T1000 (cell line): ENCODE measurements around the gene ADGRD1.
"Not testable (repeated sequence)": the region's sequence is repeated elsewhere in the genome, so short reads cannot be mapped to it uniquely, and the experiment has no call there.

Source experiments
- DNase-seq: peaks from one replicate; lab custom pipeline; 2025; ENCODE audit warnings: mixed read lengths; lab: John Stamatoyannopoulos, UW

The ADGRD1 gene

DNA sequence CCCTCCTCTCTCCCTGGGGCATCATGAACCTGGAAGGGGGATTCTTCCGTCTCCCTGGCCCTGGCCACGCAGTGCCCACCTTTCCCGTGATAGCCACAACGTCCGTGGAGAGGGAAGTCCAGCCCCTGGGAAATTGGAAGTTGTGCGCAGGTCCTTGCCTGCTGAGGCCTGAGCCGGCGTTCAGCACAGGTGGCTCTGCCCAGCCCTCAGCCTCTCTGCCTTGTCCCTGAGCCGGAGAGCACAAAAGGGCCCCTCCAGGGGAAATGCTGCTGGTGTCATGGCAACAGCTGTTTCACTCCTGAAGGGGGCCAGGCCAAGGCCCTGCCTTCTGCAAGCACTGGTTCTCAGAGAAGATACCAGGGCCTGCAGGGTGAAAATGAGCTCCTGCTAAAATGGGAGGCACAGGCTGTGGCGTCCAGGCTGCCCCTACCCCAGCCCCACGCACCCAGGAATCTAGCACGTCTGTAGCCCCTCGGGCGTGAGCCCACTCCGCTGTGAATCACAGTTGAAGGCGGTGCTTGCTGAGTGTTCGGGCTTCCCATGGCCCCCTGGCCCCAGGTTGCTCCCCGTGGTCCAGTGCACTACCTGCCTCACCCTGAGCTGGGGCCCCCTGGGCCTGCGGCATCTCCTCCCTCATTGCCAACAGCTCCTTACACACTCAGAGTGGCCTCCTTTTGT, 149.4 kb downstream of the ADGRD1 start:
- DNase-seq, result no peak

DNA sequence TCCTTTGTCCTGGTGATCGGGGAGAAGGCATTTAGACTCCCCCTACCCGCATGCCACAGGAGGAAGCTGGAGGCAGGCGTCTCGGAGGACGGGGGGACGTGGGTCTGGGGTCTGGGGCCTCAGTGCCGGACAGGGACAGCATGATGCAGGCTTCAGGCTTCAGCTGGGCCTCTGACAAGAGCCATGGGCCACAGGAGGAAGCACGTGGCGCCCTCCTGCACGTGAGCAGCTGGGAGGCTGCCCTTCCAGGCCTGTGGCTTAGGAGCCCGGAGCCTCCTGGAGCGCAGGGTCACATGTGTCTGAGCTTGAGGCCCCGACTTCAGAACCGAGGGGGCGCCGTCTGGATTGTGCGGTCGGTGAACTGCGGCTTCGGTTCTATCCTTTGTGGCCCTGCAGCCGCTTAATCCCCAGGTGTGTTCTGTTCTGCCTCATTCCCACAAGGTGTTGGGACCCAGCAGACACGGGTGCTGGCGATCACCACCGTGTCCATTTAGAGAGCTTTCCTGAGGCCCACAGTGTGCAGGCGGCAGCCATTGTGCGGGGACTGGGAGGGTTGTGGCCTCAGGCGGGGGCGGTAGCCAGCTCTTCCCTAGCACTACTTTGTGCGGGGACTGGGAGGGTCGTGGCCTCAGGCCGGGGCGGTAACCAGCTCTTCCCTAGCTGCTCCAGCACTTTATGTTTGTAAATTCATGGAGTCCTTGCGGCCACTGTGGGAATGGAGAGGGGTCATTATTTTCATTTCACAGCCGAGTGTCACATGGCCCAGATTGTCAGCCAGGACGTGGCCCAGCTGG, 150.2 kb downstream of the ADGRD1 start:
- DNase-seq, result no peak

DNA sequence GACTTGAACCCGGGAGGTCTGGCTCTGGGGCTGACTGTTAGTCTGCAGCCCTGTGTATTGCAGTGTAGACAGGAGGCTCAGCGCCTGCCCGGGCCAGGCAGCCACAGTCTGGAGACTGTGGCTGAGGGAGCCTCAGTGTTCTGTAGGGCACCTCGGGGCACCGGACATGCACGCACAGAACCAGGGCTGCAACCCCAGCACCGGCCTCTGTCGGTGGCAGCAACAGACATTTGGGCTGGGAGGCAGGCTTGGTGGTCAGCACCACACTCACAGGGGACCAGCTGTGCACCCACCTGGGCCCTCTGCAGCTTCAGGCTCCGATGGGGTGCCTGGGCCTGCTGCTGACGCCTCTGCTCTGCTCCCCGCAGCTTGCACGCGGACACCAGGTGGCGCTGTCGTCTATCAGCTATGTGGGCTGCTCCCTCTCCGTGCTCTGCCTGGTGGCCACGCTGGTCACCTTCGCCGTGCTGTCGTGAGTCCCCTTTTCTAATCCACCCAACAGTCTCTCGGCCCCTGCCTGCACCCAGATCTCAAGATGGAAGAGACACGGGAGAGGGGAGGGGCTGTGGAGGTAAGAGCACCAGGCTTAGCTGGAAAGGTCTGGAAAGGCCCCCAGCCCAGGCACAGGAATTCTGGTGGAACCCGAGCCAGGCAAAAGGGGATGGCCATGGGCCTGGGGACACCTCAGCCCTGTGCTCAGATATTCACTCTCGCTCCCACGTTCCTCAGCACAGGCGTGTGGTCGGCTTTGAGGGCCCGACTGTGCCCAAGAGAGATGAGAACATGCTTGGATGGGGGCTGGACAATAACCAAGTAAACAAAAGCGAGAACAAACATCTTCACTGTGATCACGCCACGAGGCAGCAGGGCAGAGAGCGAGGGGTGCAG, 151.0 kb downstream of the ADGRD1 start:
- DNase-seq, result no peak

DNA sequence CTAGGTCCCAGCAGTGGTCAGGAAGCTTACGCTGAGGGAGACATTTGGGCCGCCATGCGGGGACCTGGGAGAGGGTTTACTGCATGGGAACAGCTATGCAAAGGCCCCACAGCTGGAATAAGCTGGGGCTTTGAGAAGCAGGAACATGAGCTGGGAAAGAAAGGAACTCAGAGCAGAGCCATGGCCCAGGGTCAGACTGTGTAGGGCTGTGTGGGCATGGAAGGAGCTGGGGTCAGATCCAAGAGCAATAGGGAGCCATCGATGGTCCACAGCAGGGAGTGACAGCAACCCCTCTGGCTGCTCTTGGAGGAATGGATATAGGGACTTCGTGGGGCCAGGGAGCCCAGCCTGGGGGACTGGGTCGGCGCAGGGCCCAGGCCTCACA, 151.6 kb downstream of the ADGRD1 start:
- DNase-seq, result no peak

DNA sequence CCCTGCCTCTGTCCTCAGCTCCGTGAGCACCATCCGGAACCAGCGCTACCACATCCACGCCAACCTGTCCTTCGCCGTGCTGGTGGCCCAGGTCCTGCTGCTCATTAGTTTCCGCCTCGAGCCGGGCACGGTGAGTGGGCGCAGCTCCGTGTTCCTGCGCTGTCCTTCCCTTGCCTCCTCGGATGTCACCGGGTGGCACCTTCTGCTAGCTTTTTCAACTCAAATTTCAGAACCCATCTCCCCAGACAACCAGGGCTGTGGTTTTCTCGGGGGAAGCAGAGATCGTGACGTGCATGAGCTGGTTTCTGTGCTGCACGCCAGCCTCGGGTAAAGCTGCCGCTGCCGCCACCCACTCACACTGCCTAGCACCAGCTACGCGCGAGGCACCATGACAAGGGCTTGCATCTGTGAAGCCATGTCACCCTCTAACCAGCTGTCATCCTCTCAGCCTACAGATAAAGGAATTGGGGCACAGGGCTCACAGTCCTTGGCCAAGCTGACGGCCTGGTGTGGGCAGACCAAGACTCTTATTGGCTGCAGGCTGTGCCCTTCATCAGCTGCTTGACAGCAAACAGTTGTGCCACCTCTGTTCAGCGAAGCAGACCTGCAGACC, 152.1 kb downstream of the ADGRD1 start:
- no peak for DNase-seq

DNA sequence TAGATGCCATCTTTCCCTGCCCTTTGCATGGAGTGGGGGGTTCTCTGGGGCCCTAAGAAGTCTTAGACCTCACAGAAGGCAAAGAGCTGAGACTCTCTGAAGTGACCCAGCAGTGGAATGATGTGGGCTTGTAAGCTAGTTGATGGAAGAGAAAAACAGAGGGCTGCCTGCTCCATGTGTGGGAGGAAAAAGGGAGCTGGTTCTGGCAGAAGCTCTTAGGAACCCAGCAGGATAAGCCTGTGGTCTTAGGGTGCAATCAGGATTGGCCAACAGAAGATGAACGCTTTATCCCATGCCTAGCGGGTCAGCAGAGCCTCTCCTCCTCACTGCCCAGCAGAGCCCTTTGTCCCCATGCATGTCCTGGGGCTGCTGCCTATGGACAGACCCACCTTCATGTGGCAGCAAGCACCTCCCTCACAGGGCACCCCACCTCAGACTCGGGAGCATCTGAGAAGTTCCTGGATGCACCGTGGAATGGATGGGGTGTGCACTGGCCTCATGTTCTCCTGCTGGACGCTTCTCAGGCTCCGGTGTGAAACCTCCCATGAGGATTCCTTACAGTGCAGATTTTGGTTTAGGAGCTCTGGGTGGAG, 152.7 kb downstream of the ADGRD1 start:
- no peak for DNase-seq

DNA sequence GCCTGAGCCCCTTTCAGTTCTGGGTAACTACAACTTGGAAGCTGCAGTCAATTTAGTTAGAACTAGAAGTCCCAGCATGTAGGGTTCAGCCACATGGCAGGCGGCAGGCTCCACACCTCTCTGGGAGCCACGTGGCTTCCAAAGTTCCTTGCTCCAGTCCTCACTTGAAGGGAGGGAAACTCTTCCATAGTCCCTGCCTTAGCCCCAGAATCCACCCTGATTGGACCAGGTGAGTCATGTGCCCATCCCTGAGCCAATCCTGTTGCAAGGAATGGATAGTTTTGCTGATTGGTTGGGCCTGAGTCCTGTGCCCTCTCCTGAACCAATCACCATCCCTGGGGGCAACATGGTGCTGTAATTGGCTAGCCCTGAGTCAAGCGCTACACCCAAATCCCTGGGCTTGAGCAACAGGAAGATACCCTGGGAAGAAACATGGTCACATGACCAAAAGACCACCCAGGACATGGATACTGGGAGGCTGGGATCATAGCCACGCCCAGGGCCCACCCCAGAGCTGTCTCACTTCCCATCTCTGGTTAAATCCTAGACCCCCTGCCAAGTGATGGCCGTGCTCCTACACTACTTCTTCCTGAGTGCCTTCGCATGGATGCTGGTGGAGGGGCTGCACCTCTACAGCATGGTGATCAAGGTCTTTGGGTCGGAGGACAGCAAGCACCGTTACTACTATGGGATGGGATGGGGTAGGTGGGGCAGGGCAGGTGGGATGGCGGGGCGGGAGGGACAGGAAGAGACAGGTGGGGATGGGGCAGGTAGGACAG, 154.7 kb downstream of the ADGRD1 start:
- DNase-seq, result no peak

DNA sequence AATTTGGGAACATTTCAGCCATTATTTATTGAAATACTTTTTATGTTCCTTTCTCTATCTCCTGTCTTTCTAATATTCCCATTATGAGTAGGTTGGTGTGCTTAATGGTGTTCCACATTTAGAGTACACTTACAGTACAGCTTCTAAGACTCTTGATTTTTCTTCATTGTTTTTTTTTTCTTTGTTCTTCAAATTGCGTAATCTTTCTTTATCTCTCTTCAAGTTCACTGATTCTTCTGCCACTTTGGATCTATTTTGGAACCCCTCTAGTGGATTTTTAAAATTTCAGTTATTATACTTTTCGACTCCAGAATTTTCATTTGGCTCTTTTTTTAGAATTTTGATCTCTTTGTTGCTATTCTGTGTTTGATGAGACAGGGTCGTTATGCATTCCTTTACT, 157.7 kb downstream of the ADGRD1 start:
- no peak for DNase-seq

DNA sequence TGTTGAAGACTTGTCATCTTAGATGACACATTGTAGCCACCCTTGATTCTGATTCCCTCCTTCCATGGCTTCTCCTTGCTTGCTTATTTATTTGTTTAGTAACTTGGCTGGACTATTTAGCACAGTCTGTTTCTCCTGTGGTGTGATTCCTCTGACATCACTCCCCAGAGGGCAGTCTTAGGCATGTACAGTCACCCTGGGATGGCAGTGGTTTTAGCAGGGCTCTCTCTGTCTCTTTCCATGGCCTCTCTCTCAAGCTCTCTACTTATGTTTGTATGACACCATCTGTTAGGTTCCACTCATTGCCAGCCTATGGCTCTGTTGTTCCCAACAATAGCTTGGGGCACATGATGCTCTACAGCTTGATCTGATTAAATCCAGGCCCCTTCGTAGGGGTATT, 158.3 kb downstream of the ADGRD1 start:
- DNase-seq, result no peak

DNA sequence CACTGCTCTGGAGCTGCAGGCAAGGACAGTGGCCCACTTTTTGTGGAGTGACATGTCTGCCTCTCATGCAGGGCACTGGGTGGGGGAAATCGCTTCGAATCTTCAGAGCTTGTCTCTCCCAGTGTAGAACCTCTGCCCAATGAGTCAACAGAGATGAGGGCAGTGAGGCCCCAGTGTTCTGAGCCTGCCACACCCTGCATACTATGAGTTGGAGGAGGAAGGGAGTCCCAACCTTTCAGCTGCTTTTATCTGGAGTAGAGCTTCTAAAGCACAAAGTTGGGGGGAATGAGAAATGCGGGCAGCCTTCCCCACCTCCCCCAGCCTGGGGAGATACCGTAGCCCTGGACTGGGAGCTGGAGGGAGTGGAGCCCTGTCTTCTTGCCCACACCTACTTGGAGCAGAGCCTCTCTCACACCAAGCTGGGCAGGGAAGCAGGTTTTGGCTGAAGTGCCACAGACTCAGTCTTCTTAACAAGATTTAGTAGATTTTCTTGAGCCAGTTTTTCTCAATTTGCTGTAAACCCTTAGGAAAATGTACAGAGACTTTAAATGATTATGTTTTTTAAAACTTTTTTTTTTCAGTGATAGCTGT, 159.1 kb downstream of the ADGRD1 start:
- no peak for DNase-seq

DNA sequence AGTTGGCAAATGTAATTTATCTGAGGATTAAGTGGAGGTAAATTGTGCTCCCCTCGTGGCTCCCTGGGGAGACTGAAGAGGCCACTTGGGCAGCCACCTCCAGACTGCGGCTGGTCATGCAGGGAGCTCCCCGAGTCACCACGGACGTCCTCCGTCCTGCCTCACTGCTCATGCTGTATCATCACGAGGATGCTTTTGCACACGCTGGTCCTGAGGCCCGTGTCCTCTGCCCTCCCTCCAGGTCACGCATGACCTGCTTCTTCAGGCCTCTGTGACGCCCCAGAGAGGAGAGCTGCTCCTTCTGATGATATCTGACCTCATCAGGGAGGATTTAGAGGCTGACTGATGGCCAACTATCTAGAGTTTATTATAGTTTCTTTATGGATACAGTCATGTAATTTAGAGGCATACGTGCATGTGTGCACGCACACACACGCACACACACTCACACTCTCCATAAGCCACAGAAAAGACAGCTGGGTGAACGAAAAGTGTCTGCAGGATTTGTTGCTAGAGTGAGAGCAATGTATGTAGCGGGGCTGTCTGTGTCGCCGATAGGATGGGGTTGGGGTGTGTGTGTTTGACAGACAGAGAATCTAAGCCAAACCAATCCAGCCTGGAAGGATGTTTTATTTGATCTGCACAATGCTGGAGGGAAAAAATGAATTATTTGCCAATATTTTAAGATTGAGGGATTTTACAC, 160.0 kb downstream of the ADGRD1 start:
- no peak for DNase-seq

DNA sequence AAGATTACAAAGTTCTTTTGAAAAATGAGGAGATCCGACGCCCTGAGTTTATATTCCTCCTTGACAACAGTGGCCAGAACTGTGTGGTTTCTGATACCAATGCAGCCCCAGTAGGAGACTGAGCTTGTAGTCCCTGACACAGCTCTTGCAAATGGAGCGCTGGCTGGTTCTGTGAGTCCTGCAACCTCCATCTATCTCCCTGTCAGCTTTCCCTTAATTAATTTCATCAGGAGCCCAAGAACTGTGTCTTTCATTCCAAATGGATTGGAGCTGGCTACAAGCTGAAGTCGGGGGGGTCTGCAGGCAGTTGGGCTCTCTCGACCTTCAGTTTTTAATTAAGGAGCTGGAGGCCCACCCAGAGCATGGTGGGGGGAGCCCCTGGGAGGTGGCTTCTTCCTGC, 160.6 kb downstream of the ADGRD1 start:
- no peak for DNase-seq

DNA sequence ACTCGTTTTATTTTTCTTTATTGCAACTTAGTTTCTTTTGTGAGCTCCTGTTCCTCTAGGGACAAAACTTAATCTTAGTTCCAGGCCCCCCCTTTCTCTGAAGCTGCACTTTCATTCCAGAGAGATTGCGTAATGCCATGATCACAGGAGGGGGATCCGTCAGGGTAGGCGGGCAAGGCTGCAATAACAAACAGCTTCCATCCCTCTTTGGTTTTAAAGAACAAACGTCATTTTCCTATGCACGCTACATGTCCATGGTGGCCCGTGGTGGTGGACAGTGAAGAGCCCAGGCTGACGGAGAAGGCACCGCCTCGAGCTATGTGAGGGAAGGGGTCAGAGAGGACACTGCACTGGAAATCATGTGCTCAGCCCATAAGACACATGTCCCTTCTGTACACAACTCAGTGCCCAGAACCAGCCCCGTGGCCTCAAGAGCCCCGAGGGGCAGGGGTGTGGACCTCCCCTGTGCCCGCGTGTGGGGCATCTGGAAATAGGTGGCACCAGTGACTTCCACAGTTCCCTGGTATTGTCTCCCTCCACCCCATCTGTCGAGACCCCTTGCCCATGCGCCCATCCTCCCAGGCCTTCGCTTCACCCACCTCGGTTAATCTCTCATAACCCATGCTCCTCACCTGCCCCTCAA, 161.4 kb downstream of the ADGRD1 start:
- DNase-seq, result no peak

DNA sequence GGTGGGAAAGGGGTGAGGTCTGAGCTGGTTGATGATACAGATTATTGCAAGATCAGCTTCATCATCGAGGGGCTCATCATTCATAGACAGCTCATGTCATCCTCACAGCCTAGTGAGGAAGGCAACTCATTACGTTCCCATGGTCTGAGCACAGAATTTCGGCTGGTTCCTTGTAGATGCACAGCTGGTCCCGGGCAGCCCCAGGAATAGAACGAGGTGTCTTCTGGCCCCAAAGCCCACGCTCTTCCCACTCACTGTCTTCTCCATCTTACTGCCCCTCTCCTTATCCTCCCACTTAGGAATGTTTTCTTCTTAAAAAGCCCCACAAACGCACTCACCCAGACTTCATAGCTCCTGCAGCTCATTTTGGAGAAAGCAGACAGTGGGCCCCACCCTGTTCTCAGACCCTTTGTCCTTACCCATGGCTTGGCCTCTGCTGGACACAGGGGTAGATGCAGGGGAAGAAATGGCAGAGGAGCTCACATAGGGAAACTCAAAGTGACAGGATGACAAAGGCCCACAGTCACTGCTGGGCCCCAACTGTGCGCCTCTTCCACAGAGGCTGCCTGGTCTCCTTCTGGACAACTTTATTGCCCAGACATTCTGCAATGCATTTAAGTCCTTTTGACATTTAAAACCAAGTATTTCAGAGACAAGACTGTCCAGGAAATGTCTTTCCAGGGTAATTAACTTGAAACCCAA, 162.2 kb downstream of the ADGRD1 start:
- no peak for DNase-seq

DNA sequence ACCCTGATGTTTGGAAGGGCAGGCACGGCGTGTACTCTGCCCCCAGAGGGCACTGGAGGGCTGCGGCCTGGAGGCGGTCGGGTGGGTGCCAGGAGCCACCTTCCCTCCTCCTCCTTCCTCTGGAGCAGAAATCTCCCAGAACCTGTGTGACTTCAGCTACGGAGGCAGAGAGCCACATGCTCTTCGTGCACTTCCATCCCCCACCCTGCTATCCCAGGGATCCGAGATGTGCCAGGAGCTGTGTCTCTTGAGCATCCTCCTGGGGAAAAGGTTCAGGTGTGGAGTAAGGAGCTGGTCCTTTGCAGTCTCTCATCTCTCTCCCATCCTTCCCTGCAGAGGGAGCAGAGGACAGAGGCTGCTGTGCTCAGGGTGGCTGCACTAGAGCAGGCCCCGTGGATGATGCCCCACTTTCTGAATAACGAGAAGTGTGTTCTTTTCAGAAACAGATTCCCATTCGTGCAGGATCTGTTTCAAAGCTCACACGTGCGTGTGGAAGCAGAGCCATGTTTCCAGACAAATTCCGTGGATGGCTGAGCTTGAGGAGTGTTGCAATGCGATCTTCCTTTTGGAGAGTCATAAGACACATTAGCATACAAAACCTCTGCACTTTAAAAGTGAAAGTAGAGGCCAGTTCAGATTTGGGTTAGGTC, 162.9 kb downstream of the ADGRD1 start:
- DNase-seq, result no peak

DNA sequence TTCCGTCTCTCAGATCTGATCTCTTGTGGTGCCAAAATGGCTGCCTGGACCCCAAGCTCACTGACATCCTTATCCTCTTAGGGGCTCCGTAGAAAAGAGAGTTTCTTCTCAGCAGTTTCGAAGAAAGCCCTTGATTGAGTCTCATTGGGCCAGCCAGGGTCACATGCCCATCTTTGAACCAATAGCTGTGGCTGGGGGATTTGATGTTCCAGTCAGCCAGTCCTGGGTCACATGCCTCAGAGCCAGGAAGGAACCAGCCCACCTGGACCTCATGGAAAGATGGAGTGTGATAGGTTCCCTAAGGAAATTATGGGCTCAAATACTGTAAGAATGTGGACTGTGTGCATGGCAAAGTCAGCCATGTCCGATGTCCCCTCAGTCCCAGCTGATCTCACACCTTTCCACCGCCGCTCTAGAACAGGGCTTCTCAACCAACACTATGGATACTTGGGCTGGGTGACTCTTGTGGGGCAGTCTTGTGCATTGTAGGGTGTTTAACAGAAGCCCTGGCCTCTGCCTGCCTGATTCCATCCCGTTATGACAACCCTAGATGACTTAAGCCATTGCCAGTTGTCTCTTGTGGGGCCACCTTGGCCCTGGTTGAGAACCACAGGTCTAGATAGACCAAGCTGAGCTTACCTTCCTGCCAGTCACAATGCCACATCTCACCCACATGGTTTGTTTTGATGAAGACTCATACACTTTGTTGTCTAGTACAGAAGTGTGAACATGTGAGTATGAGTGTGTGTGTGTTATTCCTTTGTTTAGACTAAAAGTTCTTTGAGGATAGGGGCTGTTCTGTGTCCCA, 163.9 kb downstream of the ADGRD1 start:
- DNase-seq, result no peak

DNA sequence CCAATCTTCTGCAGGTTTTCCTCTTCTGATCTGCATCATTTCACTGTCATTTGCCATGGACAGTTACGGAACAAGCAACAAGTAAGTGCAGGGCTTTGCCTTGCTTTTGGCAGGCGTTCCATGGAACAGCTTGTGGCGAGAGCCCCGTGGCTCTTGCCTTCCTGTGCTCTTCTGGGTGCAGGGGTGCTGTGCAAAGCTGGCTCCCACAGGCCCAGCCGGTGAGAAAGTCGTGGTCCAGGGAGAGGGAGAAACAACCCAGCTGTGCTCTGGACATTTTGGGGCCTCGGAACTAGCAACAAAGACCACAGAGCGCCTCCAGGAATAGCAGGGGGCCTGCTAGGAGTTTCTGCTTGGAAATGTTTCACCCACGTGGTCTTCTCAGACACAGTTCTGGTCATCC, 164.7 kb downstream of the ADGRD1 start:
- DNase-seq, result no peak

DNA sequence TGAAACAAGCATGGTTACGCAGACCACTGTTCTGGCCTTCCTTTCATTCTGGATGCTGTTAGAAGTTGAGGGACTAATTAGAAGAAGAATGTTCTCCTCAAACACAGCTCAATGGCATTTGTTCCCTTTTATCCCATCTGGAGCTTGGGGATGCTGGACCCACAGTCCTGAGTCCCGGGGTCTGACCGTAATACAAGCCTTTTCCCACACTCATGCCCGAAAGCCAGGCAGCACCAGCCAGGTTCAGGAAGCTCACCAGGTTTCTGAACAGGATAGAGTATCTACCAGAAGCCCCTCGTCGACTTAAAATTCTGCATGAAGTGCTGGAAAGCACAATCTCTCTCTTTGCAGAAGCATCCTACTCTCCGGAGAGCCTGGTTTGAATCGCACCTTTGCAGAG, 165.6 kb downstream of the ADGRD1 start:
- DNase-seq, result not testable (repeated sequence)
